GM12801 (cell line): ENCODE results near the gene RER1.

ENCODE experiments used
- CTCF ChIP-seq: IDR thresholded peaks from one replicate; pipeline ENCODE4 v1.5.1; 2011; ENCODE audit warnings: control low read depth; ENCODE audit not compliant: insufficient read length; ENCODE audit errors: extremely low read depth

Gene RER1

GRCh38 chr1:2385606-2386280, 5.9 kb upstream of the RER1 start:
- no peak for TF ChIP-seq CTCF

GRCh38 chr1:2386636-2387611, 4.7 kb upstream of the RER1 start:
- TF ChIP-seq CTCF, result no peak

GRCh38 chr1:2388004-2388913, 3.4 kb upstream of the RER1 start:
- TF ChIP-seq CTCF, result no peak

GRCh38 chr1:2389644-2390043, 2.0 kb upstream of the RER1 start:
- no peak for TF ChIP-seq CTCF

- TF ChIP-seq CTCF, result no peak
These were observed 379 bp downstream of the RER1 start for GRCh38 chr1:2391931-2392509.

GRCh38 chr1:2392686-2393085, 1.0 kb downstream of the RER1 start:
- no peak for TF ChIP-seq CTCF
